Ovary (tissue), 3 donors: ENCODE data around the gene DIS3L2.

Source experiments
- EP300 ChIP-seq: sonication (generic); formaldehyde crosslinking; IDR thresholded peaks from one replicate; pipeline ENCODE4 v1.6.1; 2017; ENCODE audit warnings: antibody characterized with exemption
- POLR2A ChIP-seq: fragments of 450-650 bp; IDR thresholded peaks from one replicate; pipeline ENCODE4 v1.6.1; 2017; ENCODE audit warnings: antibody characterized with exemption, mild to moderate bottlenecking, moderate library complexity
- TF ChIP-seq, protein P1 (sequence below), 3 donors: fragments of 450-650 bp in 2 of 3; fragments of 200-600 bp in 1 of 3; IDR thresholded peaks; one replicate each; pipeline versions ENCODE4 v1.5.1 to v1.8.0; 2016 to 2022; ENCODE audit warnings: antibody characterized with exemption in 3 of 3, mild to moderate bottlenecking in 1 of 3
- donor health status: DM: no; HTN: no; CAD: no.

DNA sequence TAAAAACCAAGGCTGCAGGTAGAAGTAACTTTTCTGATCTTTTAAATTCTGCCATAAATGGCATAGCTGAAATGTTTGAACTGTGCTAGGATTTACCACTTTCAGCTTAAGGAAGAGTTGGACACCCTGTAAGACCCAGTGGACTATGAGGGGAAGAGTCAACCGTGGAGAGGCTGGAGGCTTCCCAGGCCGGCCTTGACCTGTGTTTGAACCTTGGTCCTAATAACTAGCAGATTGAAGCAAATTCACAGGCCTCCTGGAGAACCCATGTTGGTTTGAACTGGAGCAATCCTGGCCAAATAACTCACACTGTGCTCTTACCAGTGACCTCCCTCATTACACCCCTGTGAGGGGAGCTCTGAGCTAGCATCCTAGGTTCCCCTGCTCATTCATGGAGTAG is 329.8 kb downstream of the DIS3L2 start:
- TF ChIP-seq POLR2A (no peak), EP300 (no peak)
- TF ChIP-seq, protein P1, sequence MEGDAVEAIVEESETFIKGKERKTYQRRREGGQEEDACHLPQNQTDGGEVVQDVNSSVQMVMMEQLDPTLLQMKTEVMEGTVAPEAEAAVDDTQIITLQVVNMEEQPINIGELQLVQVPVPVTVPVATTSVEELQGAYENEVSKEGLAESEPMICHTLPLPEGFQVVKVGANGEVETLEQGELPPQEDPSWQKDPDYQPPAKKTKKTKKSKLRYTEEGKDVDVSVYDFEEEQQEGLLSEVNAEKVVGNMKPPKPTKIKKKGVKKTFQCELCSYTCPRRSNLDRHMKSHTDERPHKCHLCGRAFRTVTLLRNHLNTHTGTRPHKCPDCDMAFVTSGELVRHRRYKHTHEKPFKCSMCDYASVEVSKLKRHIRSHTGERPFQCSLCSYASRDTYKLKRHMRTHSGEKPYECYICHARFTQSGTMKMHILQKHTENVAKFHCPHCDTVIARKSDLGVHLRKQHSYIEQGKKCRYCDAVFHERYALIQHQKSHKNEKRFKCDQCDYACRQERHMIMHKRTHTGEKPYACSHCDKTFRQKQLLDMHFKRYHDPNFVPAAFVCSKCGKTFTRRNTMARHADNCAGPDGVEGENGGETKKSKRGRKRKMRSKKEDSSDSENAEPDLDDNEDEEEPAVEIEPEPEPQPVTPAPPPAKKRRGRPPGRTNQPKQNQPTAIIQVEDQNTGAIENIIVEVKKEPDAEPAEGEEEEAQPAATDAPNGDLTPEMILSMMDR (IDR thresholded peaks at IDR 0.05): no peak
